NK-92 (cell line): Measurements from ENCODE around the gene PRKD1.
"Not testable (repeated sequence)": the region's sequence is repeated elsewhere in the genome, so short reads cannot be mapped to it uniquely, and the experiment has no call there.

Experiments used
- DNase-seq: peaks from one replicate; lab custom pipeline; 2025; ENCODE audit not compliant: unreplicated experiment; lab: John Stamatoyannopoulos, UW

Gene PRKD1

DNA sequence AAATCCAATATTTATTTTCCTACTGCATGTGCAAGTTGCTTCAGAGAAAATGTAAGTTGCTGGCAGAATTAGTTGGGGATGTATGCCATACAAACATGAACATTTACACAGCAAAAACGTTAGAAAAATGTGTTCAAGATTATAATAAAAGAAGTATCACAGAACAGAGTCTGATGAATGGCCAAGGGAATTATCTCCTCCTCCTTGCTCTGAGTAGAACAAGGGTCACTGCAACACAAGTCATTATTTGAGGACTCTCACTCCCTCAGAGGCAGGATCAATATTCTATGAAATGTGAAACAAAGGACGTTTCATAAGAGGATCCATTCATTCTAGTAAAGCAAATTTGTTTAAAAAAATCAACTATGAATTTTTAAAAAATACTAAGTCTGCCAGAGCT, 177.8 kb downstream of the PRKD1 start:
- no peak for DNase-seq

DNA sequence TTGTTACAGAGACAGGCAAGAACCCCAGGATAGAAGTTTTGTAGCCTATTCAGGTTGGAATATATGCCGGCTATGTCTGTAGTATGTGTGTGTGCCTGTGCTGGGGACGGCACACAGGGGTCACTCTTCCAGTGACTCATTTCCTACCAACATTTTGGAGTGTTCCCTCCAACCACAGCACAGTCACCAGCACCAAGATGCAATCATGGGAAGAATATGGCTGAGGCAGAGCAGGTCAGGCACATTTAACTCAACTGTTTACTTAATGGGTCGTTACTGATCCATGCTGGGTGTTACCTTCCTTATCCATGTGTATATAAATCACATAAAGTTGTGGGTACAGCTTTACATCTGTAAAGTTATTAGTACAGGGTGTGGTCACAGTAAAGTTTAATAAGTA, 178.3 kb downstream of the PRKD1 start:
- DNase-seq: no peak

DNA sequence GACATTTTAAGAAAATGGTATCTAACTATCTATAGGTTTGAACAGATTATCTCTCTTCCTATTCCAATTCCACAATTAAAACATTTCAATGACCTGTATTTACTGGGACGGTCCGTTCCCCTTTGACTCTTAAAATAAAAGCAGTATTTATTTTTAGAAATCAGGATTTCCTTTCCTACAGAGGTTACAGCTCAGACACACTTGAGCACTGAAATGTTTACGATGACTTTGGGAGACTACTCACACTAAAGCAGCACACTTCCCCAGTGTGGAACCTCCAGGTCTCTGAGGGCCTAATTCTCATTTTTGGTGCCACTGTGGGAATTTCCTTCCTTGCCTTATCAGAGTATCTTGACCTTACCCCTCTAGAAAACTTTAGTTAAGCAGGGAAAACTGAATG, 181.8 kb downstream of the PRKD1 start:
- no peak for DNase-seq

DNA sequence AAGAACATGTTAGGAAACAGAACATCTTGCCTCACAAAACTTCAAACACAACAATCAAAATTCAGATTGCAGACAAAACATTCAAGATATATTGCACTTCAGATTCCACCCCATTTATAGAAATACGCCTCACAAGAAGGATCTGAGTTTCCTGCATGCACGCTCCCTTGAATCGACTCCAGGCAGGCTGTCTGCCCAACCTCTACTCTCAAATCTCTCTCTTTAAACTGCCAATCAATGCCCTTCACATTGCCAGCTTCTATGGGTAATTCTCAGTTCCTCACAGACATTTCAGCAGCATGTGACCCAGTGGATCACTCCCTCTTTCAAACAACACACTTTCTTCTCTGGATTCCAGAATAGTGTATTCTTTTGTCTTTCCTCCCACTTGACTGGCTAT, 184.1 kb downstream of the PRKD1 start:
- DNase-seq: no peak

DNA sequence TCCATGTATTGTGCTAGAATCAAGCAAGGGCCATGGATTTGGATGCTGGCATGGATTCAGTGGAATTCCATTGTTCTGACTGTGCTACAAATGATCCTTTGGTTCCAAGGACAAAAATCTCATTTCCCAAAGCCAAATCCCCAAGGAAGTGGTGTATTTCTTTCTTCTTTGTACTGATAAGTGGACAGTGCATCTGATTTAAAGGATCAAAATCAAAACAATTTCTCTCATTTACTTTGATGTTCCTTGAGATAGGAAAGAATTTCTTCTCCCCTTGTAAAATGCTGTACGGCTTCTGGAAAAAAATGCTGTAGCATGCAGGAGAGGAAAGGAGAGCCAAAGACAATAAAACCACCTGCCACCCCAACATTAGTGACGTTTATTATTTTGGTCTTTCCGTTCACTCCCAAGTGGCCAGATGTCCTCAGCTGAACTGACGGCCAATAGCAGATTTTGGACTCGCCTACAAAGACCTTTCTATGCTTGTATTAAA, 185.7 kb downstream of the PRKD1 start:
- DNase-seq: no peak

DNA sequence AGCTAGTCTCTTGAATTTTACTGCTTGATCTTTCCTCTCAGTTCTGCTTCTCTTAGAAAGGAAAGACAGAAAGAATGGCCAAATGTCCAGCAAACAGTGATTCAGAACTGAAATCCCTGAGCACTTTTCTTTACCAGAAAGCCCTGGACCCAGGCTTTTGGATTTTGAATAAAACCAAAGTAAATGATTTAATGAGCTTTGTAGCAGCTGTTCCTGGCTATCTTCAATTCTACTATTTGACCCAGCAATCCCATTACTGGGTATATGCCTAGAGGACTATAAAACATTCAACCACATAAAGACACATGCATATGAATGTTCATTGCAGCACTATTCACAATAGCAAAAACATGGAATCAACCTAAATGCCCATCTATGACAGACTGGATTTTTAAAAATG, 187.2 kb downstream of the PRKD1 start:
- DNase-seq: no peak

DNA sequence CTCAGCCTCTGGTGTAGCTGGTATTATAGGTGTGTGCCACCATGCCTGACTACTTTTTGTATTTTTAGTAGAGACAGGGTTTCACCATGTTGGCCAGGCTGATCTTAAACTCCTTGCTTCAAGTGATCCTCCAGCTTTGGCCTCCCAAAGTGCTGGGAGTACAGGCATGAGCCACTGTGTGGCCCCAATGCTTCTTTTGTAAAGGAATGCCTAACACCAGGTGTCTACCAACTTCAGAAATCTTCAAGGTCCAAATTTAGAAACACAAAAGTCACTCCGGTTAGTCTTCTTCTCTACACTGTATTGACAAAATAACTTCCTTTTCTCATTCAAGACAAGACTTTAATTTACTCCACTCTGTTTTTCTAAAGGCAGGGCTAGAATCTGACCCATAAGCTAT, 188.7 kb downstream of the PRKD1 start:
- DNase-seq: no peak

DNA sequence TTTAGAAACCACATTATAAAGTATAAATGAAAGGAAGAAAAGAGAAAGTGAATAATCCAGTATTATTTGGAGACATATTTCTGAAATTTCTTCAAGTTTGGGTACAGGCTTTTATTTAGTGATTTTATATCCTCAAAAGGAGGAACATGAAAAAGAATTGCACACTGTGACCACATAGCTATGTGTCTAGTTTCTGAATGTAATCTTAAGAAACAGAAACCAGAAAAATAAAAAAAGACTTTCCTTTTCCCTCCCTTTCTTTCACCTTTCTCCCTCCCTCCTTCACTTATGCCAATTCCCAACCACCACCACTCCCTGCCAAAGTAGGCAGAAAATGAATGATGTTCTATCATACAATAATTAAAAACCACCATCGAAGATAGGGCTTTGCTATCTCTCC, 189.6 kb downstream of the PRKD1 start:
- no peak for DNase-seq

DNA sequence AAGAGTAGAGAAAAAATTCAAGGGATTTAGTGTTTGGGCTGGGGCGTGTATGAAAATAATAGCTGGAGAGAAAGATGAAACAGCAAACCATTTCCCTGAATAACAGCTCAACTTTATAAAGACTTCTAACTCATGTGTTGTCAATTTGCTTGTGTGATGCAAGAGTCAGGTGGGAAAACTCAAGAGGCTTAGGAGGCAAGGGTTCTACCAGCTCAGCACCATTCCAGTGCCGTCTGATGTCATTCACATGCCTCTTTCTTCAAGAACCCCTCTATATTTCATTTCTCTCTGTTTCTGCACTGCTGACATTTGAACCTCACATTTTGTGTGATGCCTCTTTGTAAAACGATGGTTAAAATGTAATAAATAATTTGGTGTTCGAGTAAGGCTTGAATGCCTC, 192.2 kb downstream of the PRKD1 start:
- no peak for DNase-seq

DNA sequence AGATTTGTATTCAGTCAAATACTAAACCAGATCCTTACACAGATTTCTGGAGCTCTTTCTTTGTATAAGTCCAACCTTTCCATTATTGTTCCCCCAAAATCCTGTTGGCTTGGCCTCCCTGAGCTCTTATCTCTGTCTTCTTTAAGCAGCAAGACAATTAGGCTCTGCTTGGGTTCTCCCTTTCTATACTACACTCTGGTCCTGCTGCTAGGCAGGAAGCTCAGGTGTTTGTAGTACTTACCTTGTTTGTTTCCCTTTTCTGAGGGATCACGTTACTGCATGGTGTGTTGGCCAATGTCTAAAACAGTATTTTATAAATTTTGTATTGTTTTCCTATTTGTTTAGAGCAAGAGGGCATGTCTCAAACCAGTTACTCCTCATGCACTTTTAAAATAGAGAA, 192.9 kb downstream of the PRKD1 start:
- DNase-seq: no peak

DNA sequence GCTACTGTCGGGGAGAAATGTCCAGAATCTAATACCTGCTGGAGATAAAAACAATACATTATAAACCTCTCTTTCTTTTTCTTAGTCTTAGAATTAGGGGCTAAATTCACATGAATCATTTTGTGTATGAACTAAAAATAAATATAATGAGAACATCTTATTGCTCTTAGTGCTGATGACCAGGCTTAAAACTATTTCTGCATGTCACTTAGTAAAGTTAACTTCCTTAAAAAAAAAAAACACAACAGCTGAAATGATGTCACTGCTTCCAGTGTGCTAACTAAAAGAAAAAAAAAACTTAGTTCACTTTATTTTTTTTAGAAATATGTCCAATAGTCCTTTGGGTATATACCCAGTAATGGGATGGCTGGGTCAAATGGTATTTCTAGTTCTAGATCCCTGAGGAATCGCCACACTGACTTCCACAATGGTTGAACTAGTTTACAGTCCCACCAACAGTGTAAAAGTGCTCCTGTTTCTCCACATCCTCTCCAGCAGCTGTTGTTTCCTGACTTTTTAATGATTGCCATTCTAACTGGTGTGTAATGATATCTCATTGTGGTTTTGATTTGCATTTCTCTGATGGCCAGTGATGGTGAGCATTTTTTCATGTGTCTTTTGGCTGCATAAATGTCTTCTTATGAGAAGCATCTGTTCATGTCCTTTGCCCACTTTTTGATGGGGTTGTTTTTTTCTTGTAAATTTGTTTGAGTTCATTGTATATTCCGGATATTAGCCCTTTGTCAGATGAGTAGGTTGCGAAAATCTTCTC, 200.9 kb downstream of the PRKD1 start:
- DNase-seq: not testable (repeated sequence)

DNA sequence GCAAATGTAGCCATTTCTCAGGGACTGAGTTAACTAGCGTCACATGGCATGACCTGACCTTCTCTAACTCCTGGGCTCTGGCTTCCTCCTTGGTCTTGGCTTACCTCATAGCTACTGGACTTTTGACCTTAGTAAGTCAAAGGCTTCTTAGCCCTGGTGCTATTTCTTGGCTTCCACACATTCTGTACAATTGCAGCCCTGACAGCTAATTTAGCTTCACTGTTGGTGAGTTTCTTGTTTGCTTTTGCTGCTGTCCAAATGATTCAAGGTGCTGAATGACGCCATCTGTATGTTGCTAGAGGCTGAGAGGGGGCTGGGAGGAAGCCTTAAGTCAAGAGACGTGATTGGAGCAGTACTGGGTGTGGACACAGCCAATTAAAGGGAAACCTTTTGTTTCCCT, 202.7 kb downstream of the PRKD1 start:
- no peak for DNase-seq

DNA sequence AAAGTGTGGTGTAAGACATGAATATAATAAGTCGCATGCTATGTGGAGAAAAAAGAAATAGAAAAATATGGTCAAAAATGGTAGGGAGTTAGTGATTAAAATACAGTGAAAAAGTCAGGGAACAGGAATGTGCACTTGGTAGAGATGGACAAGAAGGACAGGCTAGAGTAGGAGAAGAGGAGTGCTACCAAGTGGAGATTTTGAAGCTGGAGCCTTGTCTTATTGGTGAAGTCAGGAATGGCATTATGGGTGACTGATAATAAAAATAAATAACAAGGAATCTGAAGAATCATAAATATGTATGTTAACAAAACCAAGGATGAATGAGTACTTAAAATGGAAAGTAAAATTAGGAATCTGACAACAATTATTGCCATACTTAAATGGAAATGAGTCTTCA, 204.8 kb downstream of the PRKD1 start:
- DNase-seq: no peak

DNA sequence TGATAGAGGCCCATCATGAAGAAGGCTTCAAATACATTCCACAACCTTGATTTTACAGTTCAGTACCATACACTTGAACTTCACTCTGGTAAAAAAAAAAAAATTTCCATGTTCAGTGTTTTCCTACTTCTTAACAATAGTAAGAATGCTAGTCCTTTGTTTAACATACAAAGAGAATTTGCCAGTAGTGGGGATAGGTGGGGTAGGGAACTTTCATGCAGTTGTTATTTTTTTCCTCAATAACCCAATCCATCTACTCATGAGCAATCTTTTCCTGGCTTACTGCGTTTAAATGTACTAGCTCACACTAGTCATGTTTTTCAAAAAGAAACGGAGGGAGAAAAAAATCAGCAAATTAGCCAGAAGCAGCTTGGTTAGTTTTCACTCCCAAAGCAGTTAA, 206.1 kb downstream of the PRKD1 start:
- no peak for DNase-seq

DNA sequence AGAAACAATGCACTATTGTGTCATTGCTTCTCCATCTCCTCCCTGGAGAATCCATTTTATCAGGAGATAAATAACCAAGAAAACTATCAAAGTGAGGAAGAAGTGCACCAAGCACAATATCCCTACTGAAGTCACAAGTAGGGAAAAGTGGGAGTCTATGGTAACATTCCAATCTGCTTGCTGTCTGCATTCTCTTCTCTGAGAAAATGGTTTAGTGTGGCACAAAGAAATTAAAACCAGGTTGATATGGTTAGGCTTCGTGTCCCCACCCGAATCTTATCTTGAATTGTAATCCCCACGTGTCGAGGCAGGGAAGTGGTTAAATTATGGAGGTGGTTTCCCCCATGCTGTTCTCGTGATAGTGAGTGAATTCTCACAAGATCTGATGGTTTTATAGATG, 209.7 kb downstream of the PRKD1 start:
- DNase-seq: no peak

DNA sequence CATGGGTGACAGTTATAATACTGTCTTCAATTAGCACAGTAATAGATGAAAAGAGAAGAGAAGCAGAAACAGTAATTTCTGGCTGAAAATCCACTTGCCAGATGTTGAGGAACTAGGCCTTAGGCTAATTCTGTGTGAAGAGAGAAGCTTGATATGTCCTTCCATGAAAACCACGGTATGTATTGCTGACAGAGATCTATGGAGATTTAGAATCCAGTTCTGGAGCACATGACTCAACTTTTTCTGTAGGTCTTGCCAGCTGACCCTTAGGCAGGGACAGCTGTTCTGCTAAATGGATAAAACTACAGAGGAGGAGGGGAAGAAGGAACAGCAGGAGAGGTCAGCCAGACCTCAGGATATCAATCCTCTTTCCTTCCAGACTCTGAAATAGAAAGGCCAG, 211.5 kb downstream of the PRKD1 start:
- no peak for DNase-seq

DNA sequence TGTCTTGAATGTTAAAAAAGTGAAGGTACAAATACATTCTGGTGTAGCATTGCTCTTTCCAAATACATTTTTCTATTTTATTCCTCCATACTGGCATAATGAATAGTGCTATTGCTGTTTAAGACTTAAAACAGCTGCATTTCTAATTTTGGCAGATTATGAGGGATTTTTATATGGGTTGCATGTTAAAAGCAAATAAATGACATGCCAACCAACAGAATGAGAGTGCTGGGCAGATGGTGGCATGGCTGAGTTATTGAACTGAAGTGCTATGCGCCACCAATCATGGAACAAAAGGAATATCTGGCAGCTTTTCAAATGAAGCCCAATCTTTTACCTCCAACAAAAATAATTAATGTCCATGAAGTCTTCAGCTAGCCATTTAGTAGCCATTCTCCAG, 215.0 kb downstream of the PRKD1 start:
- DNase-seq: no peak

DNA sequence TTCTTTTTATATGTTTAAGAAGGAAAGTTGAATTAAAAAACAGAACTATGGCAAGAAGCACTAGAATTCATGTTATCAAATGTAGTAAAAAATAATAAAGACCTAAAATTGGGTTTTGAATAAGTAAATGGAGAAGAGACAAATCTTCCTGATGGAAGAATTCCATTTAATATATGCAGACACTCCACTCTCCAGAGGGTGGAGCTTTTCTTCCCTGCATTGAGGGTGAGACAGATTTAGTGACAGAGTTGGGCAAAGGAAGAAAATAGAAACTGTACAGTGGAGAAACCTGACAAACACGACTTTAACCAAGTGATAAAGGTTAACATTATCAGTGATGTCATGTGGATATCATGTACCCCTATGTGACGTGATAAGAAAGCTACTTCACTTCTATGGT, 217.6 kb downstream of the PRKD1 start:
- no peak for DNase-seq

DNA sequence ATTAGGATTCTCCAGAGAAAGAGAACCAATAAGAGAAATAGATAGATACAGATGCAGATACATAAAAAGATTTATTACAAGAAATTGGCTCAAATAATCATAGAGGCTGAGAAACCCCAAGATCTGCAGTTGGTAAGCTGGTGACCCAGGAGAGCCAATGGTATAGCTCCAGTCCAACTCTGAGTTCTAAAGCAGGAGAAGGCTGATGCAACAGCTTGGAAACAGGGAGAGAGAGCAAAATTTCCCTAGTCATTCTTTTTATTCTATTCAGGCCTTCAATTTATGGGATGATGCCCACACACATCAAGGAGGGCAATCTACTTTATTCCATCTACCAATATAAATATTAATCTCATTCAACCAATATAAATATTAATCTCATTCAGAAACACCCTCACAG, 218.2 kb downstream of the PRKD1 start:
- DNase-seq: no peak

DNA sequence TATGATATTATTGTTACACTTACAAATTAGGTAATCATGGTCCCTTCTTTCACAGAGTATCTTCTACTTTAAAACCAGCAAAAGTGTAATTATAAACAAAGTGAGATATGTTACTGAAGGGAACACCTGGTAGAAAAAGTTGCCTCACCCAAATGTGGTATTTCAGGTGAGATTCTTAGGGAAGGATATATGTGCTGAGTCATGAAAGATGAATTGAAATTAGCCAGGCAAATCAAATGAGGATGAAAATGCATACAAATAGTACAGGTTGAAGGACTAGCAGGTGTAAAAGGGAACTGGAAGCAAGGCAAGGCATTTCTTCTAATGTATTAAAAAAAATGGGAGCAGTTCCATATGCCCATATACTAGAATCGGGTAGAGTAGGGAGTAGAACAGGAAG, 220.9 kb downstream of the PRKD1 start:
- no peak for DNase-seq

DNA sequence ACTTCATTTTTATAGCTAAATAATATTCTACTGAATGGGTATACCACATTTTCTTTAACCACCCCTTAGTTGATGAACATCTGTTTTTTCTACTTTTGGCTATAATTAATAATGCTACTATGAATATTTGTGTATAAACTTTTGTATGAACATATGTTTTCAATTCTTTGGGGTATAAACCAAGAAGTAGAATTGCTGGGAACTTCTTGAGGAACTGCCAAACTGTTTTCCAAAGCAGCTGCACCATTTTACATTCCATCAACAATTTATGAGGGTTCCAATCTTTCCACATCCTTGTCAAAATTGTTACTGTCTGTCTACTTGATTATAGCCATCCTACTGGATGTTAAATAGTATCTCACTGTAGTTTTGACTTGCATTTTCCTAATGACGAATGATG, 221.8 kb downstream of the PRKD1 start:
- DNase-seq: no peak

DNA sequence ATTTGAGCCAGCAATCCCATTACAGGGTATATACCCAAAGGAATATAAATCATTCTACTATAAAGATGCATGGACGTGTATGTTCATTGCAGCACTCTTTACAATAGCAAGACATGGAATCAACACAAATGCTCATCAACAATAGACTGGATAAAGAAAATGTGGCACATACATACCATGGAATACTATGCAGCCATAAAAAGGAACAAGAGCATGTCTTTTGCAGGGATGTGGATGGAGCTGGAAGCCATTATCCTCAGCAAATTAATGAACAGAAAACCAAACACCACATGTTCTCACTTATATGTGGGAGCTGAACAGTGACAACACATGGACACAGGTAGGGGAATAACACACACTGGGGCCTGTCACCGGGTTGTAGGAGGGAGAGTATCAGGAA, 238.1 kb downstream of the PRKD1 start:
- DNase-seq: not testable (repeated sequence)

DNA sequence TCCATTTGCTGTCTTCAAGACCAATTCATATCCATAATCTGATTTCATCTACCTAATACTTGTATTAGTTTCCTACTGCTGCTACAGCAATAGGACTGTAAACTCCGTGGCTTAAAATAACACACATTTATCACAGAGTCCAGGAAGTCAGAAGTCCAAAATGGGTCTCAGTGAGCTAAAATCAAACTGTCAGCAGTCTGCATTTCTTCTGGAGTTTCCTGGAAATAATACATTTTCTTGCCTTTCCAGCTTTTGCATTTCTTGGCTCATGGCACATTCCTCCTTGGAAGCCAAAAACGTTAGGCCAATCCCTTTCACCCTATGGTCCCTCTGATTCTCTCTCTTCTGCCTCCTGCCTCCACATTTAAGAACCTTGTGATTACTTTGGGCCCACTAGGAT, 239.8 kb downstream of the PRKD1 start:
- DNase-seq: no peak
